ENCODE measurements around the gene HSPA12B. TPM values are rescaled to one million over a fixed set of nuclear protein-coding genes. Genes with fewer than 3 reads are reported as not detected.

HSPA12B gene
- total and polyA plus RNA-seq, 2 of the 8 experiments (the other 6 are each of a cell fraction or from before 2014, with no cell fraction given) = 2.2 to 4.3 TPM

GRCh38 chr20:3740615-3741301 is 8.3 kb downstream of the HSPA12B start (continued):
- TF ChIP-seq EZH2 (IDR thresholded peaks at IDR 0.05; ENCODE audit: low read depth, low read length, severe bottlenecking) (no peak), KDM4A (IDR thresholded peaks at IDR 0.05; ENCODE audit: low read depth, low read length, severe bottlenecking) (no peak), HDAC2 (IDR thresholded peaks at IDR 0.05; ENCODE audit: borderline replicate concordance in 1 of 2, low read depth in 2 of 2, low read length in 2 of 2) (no peak), RXRA (IDR thresholded peaks at IDR 0.05; ENCODE audit: insufficient read depth, low read depth, low read length) (no peak), FOSL1 (IDR thresholded peaks at IDR 0.05; ENCODE audit: insufficient read depth, low read depth, low read length) (no peak)

Data from H1 (cell line).